NCI-H446 treated with DMSO at 0.1 percent for 48 hours (cell line): ENCODE results near the gene IL1R2.

Source experiments
- DNase-seq: peaks from one replicate; lab custom pipeline; 2025; lab: John Stamatoyannopoulos, UW

Gene IL1R2

DNA sequence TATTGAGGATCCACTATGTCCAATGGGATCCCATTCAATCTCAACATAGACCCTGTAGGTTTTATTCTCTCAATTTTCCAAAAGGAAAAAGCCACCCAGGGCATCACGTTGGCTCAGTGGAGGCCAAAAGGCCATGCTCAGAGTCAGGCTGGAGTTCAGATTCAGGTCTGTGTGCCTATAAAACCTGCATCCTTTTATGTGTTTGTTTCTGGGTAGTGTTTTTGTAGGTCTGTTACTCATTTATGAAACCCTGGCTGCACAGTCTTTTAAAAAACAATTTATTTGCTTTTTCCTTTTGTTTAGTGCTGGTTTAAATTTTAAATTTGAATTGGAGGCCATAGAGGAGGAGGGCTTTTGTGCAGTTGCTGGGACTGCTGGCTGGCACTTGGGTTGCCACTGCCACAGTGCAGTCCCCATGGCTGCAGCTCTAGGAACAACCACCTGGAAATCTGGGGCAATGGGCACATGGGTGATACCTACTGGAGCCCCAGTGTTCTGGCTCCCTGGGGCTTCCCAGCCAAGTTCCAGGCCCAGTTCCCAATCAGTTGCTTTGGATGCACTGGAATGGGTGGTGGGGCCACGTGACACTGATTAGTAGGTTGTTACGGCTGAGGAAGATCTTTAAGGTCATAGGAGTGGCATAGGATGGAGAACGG lies 31.3 kb downstream of the IL1R2 start:
- DNase-seq, result no peak

DNA sequence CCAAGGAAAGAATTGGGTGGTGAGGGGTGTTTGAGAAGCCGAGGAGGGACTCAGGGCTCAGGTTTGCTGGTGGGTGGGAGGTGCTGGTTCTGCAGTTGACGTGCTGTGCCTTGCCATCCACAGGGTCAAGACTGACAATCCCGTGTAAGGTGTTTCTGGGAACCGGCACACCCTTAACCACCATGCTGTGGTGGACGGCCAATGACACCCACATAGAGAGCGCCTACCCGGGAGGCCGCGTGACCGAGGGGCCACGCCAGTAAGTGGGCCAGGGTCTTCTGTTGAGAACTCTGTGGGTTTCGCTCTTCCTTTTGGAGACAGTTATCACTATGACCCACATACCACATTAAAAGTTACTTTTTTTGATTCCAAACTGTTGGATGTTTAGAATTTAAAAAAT lies 32.6 kb downstream of the IL1R2 start:
- DNase-seq, result no peak

DNA sequence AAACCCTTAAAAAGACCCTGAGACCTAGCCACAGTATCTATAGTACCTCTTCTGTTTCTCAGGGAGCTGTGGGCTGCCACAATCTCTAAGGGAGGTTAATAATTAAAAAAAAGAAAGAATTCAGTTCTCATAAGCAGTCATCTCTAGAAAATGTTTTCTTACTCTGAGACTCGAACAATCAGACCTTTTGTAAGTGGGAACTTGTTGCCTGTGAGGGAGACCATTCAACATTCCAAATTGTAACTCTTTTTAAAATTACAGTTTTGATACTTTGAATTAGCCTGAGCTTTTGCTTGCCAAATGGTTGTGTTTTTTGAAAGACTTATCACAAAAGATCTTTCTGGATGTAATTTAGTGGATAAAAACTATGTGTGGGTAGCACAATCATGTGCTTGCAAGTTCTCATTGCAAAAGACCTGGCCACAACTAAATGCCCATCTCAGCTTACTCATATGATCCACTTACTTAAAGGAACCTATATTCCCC lies 33.3 kb downstream of the IL1R2 start:
- no peak for DNase-seq

DNA sequence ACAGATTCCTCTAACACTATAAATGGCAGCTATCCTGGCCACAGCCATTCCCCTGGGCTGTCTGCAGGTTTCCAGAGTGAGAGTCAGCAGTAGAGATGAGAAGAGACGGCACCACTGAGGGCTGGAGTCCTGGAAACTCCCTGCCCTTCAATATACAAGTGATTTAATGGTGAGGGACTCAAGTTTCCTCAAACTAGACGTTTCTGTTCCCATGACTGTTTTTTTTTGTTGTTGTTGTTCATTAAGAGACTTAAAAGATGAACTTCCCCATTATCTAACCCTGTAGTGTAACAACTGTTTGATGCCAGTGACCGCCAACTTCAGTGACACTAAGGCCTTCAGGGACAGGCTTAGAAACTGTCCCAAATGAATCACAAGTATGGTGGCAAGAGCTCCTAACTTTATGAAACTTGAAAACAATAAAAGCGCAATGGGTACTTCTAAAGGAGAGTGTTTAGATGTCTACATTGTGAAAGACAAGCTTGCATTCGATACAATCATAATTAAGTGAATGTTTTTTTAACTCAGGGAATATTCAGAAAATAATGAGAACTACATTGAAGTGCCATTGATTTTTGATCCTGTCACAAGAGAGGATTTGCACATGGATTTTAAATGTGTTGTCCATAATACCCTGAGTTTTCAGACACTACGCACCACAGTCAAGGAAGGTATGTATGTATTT lies 34.0 kb downstream of the IL1R2 start:
- DNase-seq, result no peak

DNA sequence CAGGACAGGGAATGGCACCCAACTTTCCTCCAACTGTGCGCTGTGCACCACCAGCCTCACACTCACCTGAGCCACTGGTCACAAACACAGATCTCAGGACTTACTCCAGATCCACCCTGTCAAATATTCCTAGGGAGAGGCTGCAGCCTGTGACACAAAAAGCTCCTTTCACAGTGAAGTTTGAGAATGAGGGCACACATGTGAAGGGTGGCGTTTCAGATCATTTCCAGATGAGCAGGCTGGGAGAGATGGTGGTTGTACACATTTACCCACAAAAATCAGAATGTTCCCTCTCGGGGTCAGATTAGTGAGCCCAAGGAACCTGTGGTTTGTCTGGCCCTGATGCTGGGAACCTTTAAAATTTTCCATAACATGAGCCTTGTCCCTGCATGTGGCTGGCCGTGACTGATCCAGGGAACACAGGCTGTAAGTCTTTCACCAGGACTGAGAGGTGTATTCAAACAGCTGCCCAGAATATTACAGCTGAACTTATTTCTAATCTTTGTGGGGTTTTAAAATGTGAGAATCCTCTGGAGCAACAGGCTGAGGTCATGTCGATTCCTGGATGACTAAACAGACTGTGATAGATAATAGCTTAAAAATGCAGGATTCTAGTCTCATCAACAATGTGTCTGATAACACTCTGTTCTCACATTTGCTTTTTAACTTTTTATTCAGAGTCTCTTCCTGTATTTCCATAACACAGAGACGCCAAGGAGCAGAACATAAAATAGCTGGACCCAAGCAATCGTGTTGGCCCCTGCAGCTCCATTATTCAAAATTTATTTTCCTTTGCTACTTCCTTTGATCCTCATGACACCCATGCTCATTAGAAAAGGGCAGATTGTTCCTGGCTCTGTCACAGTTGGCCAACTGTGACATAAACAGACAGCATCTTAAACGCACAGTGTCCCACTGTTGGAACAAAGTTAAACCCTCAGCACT lies 35.5 kb downstream of the IL1R2 start:
- no peak for DNase-seq

DNA sequence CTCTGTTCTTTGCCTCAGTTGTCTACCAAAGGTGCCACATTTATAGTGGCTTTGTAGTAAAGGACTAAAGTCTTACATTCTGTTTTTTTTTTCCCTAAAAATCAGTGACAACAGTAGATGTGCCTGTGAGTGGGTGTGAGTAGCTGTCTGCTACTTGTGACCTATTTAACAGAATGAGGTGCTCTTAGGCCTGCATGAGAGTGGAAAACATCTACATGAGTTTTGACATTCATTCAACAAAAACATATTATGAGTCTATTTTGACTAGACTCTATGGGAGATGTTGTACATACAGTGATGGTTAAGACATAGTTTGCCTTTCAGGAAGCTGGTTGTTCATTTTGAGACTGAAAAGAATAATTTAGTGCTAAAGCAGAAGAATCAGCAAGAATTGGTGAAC lies 36.7 kb downstream of the IL1R2 start:
- no peak for DNase-seq

DNA sequence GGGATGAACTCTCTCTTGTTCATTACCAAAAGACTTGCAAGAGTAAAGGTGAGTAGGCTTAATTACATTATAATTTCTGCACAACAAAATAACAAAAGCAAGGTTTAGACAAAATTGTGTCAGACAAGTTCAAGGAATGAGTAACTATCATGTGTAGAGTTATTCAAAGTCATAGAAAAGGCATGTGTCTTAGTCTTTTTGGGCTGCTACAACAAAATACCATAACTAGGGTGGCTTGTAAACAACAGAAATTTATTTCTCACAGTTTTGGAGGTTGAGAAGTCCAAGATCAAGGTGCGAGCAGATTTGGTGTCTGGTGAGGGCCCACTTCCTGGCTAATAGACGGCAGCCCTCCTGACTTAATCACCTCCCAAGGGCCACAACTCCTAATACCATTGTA lies 37.6 kb downstream of the IL1R2 start:
- DNase-seq, result no peak

DNA sequence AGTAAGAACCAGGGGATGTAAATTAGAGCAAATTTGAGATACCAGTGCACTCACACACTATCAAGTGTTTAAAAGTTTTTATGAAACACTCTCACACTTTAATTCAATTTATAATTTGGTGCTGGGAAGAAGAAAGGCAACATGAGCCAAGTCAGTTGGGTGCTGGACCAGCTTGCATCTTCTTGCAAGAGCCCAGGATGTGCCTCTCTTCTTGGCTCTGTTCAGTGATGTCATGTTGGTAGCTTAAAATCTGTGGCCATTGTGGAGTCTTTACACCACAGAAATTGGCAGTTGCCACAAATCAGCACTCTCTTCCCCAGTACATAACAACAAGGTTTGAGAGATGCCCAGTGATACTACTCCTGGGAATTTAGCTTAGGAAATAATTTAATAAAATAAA lies 38.2 kb downstream of the IL1R2 start:
- no peak for DNase-seq

DNA sequence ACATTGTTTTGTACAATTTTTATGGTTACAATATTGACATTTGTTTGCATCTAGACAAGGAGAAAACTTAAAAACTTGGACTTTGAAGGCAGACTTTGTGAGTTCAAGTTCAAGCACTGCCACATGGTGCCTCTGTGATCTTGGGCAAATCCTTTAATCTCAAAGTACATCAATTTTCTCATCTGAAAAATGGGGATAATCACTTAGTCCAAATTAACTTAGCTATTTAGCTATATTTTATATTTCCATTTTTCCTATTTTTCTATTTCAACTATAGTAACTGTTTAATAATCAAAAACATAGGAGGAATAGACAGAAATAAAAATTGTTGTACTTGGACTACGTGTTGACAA lies 38.7 kb downstream of the IL1R2 start:
- no peak for DNase-seq

DNA sequence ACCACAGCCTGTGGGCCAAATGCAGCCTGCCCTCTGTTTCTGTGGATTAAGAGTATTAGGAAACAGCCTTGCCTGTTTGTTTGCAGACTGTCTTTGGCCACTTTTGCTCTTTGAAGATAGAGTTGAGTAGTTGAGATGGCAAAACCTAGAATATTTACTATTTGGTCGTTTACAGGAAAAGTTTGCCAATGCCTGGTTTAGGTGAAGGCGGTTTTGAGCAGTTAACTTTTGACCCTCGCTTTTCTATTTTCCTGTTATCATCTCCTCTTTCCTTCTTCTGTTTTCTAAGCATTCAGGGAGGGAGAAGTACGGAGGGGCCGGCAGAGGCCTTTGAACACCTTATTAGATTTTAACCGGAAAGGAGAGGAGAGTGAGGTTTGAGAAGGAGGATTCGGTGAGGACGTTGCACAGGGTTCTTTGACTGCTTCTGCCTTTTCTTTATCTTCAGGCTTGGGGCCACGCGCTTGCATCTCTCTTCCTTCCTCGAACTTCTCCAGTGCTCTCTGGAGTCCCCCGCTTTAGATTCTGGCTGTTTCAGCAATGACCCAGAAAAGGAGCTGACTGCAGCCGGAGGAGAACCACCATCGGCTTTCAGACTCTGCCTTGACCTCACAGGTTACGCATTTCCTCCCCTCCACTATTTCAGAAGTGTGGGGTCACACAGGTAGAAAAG lies 39.2 kb downstream of the IL1R2 start:
- DNase-seq, result no peak

DNA sequence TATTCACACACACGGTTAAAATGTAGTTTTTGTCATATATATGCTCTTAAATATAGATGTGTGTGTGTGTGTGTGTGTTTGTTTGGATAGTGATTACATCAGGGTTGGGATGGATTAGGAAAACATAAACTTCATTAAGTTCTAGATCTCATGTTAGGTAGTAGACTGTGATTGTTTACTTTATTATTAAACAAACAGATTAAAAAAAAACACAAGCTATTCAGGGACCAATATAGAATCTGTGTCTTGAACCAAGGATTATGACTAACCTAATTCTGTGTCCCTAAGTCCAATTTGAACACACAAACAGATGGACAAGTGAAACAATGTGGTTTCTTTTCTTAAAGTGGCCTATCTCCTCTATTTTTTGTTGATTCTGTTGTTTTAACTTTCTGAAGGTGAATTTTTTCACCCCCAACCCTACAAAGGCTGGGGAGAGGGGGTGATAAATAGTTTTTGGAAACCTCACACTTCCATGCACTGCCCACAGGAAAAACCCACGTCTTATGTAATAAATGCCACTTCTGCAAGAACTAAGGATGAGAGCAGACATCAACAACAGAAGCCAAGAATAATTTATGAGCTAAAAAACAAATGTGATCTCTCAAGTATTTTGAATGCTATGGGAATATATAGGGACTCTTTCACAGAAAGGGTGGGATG lies 40.7 kb downstream of the IL1R2 start:
- DNase-seq, result no peak

DNA sequence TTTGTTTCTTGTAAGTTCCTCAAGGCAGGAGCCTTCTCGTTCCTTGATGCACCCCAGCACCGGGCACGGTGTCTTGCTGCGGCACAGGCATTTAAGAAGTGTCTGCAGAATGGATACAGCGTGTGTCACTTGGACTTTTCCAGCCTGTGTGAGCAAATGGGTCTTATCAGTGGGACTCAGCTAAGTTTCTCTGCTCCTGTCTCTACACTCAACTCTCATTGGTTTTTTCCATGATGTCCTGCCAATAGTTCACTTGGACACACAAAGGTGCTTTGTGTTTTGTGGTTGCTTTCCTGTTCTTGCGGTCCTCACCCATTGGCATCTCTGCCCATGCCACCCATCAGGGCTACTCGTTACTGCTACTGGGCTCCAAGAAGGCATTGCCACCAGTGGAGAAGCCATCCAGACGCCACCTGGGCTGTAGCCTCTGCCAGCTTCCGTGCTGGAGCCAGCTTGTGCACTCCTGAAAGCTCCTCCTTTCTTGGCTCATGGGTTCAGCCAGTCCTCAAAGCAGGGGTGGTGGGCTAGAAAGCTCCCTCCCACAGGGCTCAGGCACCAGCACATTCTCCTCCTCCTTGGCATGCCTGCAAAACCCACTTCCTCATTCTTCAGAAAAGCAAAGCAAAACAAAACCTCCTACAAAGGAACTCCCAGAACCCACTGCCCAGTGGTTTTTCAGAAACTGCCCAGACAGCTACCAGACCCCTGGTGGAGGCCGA lies 41.4 kb downstream of the IL1R2 start:
- DNase-seq, result no peak

DNA sequence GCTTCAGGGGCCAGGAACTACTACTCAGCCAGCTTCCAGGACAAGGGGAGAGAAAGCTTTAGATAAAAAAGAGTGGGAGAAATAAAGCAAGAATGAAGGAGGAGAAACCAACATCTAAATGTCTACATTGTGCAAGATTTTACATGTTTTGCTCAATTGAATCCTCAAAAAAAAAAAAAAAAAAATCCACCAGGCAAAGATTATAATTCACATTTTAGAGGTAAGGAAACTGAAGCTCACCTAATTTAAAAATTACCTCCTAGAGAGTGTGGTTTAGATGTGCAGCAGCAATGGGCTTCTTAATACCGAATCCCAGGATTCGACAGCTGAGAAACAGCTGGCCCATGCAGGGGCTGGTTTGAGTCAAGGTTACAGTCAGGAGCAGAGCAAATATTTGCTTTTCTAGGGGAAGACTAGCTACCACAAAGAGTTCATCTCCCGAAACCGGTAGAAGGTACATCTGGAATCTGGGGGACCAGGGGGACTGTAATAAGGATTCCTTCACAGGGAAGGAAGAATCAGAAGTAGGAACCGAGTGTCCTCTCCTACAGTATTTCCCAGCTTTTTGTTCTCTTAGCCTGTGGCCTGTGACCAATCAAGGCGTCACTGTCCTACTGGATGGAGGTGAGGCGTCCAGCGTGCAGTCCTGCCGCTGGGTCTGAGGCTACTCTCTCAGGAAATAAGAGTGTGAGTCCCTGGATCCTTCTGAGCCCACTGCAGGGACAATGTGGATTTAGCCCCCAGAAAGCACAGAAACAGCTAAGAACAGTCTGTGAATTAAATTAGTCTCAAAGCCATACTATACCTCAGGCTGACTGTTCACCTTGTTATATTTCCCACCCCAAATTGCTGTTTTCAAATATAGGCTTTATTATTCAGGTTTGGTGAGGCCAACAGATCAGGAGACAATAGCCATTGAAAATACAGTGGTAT lies 42.3 kb downstream of the IL1R2 start:
- no peak for DNase-seq

DNA sequence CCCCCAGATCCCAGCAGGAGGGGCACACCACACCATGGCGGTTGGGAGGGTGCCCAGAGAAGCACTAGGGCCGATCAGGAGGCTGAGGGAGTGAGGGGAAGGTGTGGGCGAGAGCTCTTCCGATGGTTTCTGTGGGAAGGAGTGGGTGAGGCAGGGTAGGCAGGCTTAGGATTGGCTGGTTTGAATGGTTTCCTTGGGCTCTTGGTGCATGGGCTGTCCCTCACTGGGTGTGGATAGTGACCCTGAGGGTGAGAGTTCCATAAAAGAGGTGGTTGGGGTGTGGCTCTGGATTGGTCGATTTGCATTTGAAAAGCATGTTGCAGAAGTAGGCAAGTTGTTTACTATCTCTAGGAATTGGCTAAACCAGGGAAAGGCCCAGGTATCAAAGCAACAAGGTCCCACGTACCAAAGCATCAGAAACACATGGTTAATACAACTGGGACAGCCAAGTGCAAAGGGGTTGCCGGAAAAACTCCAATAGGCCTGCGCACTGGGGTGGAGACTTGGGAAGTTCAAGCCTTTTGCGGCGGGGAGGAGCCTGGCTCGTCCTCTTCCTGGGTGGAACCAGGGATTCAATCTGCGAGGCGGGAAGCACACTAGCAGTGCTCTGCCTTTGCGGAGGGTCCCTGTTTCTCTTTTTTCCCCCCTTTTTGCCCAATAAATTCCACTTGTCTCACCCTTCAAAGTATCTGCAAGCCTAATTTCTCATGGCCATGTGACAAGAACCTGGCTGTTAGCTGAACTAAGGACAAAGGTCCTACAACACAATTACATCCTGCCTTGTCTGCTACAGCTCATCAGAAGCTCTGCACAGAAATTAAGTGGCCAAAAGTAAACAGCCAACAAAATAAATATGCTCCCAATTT lies 43.2 kb downstream of the IL1R2 start:
- DNase-seq, result no peak

DNA sequence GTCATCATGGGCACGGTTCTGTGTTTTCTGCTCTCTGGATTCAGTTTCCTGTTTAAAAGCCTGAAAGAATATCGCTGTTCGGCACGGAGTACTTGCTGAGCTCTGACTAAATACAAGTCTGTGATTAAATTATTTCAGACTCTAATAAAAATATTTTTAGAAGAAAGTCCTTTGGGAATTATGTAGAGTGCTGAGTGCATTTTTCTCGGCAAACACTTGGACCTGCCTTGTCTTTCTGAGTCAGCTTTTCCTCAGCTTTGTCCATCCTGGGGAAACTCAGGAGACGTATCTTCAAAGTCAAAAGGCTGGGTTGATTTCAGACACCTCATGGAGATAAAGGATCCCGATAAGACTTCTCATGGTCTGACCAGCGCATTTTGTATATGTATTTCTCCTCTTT lies 45.9 kb downstream of the IL1R2 start:
- no peak for DNase-seq

DNA sequence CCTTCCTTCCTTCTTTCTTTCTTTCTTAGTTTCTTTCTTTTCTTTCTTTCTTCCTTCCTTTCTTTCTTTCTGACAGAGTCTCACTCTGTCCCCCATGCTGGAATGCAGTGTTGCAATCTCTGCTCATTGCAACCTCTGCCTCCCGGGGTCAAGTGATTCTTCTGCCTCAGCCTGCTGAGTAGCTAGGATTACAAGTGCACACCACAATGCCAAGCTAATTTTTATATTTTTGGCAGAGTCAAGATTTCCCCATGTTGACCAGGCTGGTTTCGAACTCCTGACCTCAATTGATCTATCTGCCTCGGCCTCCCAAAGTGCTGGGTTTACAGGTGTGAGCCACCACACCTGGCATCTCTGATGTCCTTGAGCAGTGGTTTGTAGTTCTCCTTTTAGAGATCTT lies 48.5 kb downstream of the IL1R2 start:
- DNase-seq, result no peak

DNA sequence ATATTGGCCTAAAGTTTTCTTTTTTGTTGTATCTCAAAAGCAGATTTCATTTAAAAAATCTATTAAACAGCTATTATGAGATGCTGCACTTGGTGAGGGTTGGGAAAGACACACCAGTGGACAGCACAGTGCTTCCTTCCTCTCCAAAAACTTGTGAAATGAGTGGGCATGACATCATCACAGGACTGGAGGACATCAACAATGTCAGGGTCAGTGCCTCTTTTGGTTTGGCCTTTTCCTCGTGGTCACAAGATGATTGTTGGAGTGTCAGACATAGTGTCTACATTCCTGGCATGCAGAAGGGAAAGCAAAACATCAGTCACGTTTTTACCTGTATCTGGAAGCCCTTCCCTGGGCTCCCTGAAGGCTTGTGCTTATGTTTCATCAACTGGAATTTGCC lies 49.6 kb downstream of the IL1R2 start:
- DNase-seq, result no peak

DNA sequence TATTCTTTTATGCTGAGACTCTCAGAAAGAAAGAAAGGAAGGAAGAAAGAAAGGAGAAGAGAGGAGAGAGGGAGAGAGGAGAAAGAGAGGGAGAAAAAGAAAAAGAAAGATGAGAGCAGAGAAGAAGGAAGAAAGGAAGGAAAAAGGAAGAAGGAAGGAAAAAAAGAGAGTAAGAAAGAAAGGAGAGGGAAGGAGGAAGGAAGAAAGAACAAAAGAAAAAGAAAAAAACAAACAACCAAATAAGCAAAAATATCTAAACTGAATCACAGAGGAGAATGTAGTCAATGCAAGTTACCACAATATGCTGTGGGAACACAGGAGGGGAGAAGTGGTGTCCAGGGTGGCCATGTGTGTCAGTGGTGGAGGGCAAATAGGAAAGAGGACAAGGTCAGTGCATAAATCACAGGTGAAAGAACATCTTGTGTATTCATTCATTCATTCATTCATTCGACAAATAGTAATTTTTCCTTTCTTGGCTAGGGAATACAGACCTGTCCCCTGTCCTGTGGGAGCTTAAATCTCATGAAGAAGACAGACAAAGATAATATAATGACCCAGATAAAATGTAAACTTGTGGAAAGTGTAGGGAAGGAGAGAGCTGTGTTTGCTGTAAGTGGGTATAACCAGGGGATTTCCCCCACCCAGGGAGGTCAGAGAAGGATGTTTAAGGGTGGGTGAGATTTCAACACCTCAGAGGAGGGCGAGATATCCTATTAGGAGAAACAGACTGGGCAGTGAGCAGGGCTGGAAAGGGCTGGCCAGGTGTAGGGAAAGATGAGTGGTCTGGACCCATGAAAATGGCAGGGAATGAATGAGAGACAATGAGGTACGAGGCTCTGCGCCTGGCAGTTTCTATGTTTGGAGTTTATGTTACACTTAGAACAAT lies 50.7 kb downstream of the IL1R2 start:
- no peak for DNase-seq
